NCI-H1694 treated with DMSO at 0.1 percent for 48 hours (cell line): ENCODE data around the gene KLHL30.

ENCODE experiments used
- DNase-seq: peaks from one replicate; lab custom pipeline; 2025; lab: John Stamatoyannopoulos, UW

The KLHL30 gene

DNA sequence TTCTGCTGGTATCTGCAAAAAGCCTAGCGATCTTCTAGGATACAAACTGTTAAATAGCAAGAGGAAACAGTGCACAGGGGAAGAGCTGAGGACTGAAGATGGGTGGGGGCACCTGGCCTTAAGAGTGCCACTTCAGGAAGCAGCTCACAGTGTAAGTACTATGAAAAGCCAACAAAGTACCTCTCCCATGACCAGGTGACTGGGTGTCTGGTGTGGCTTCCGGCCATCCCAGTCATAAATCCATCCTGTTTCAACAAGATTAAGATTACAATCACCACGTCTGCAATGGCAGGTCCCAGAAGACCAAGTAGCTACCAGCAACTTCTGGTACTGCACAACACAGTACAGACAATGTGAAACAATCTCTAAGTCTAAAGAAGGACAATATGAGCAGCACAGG, 36.2 kb downstream of the KLHL30 start:
- DNase-seq: no peak

- DNase-seq: no peak
Observed at GRCh38 chr2:238176613-238177012, 38.1 kb downstream of the KLHL30 start.

DNA sequence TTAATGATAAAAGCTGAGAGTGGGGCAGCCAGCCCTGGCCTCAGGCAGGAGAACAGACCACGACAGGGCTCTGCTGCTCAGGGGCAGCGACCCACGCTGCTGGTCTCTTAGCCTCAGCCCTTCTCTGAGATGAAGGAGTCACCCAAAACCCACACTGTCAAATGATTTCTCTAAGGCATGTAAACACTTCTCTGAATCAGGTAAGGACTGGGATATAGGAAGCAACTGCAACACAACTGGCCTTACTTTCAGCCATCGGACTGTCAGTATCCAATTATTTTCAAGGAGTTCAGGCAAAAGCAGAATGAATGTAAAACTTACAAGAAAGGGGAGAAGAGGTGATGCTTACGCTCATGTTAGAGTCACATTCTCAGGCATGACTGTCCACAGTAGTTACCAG, 42.1 kb downstream of the KLHL30 start:
- no peak for DNase-seq

DNA sequence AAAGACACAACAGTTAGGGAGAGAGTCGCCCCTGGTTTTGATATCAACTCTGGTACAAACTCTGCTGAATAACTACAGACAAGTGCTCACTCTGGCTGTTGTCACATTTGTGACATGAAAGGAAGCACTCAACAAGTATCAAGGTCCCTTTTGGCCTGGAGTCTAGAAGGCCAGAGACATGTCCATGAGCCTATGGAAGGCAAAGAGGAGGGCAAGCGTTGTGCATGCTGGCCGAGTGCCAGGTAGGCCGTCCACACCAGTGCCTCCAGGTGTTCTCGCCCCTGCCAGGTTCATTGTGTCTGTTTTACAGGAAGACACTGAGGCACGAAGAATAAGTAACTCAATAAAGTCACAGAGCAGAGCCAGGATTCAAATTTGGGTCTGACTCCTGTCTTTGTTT, 43.9 kb downstream of the KLHL30 start:
- no peak for DNase-seq

- no peak for DNase-seq
Observed at GRCh38 chr2:238183821-238184220, 45.4 kb downstream of the KLHL30 start.

DNA sequence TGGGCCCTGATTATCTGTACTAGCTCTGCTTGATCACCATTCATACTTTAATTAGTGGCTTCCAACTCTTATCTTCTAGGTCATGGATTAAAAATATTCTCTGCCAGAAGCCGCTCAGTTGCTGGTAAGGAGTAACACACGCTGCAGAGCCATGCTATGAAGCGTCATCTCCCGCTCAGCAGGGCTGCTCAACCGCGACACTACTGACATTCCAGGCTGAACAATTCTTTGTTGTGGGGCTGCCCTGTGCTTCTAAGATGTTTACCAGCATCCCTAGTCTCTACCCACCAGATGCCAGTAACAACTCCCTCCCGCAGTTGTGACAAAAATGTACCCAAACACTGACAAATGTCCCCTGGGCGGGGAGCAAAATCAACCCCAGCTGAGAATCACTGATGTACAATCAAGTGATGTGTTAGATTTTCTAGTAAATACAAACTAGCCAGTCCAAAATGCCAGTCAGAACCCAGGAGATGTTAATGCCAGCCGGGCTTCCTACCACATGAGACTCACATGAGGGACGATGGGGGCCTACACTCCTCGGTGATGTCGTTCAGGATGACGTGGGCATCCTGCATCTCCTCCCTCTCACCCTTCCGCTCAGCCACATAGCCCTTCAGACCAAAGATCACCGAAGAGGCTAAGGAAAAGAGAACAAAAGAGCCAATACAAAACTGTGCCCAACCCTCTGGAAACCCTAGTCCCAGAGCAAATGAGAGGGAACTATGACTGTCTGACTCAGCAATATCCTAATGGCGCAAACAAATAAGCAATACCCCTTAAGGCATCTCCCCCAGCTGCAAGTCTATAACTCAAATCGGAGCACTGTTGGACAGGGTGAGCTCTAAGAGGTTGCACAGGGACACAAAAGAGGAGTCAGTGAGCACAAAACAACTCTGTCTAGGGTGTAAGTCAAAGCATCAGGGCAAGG, 49.4 kb downstream of the KLHL30 start:
- no peak for DNase-seq

DNA sequence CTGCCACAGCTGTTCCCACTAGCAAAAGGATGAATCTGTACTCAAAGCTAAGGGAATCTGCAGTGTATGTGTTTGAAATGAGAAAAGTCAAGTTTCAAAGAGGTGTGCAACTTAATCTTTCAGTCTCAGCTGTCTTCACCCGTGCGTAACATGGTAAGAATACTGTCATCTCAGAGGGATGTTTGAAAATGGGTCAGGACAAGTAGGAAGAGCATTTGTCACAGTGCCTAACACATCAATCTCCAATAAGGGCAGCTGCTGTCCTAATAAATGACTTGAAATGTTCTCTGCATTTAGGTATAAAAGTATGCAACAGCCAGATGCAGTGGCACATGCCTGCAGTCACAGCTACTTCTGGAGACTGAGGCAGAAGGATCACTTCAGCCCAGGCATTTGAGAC, 52.0 kb downstream of the KLHL30 start:
- no peak for DNase-seq
